GM19328 (cell line): ENCODE data around the gene C6orf62.
A peak's percentile ranks its signal among the peaks of the same experiment; 100 is the strongest.
"Not testable (repeated sequence)": the region's sequence is repeated elsewhere in the genome, so short reads cannot be mapped to it uniquely, and the experiment has no call there.

Experiments used
- ATAC-seq: cut with Tn5 transposase; IDR thresholded peaks from one replicate; pipeline ENCODE4 v1.9.1; 2021; ENCODE audit warnings: mild to moderate bottlenecking, moderate library complexity; ENCODE audit not compliant: unreplicated experiment

Gene C6orf62

GRCh38 chr6:24702720-24703282 lies 16.2 kb downstream of the C6orf62 start:
- ATAC-seq, result no peak

- no peak for ATAC-seq
These were observed 19.2 kb downstream of the C6orf62 start for GRCh38 chr6:24699521-24700359.

DNA sequence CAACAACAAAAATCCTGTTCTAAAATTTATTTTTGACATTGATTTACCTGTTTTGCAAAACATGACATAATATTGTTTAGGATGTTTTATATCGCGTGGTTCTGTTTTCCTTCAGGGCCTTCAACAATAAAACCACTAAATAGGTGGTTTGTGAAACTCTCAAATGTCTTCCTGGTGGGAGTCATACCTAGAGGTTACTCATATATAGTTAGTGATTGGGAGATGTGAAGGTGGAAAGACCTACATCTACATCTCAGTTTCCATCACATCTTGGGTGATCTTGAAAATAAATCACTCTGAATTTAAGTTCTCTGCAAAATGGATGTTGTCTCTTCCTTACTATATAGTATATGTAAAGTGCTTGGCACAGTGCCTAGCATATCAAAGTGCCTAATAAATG lies 22.9 kb downstream of the C6orf62 start:
- ATAC-seq, result no peak

DNA sequence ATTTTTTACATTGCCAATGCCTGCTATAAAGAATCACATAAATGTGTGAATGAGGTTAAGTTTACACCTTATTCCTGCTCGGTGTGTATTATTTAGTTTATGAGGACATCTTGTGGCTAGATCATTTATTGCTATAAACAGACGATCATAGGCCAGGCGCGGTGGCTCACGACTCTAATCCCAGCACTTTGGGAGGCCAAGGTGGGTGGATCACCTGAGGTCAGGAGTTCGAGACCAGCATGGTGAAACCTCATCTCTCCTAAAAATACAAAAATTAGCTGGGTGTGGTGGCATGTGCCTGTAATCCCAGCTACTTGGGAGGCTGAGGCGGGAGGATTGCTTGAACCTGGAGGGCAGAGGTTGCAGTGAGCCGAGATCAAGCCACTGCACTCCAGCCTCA lies 23.3 kb downstream of the C6orf62 start:
- peak; percentile 57 for ATAC-seq

- ATAC-seq, result no peak
These were observed 24.8 kb downstream of the C6orf62 start for GRCh38 chr6:24694198-24694597.

GRCh38 chr6:24692848-24693592 lies 25.9 kb downstream of the C6orf62 start:
- no peak for ATAC-seq

GRCh38 chr6:24692415-24692814 lies 26.5 kb downstream of the C6orf62 start:
- ATAC-seq, result no peak

- ATAC-seq, result no peak
These were observed 27.0 kb downstream of the C6orf62 start for GRCh38 chr6:24692003-24692402.

- ATAC-seq, result no peak
These were observed 27.4 kb downstream of the C6orf62 start for GRCh38 chr6:24691550-24691949.

DNA sequence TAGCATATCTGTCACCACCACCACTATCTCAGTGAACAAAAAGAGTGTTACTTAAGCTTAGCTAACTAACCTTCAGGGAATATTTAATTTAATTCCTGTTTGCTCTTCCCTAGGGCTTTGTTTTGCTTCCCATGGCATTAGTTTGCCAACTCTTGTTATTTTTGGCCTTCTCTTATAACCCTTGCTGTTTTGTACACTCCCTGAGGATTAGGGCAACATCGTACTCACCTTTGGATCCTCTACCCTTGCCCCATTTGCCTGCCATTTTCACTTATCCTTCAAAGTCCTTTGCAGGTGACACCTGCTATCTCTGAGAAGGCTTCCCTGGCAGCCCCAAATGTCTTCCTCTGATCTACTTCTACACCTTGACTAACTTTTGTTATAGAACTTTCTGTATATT lies 28.4 kb downstream of the C6orf62 start:
- ATAC-seq, result no peak

DNA sequence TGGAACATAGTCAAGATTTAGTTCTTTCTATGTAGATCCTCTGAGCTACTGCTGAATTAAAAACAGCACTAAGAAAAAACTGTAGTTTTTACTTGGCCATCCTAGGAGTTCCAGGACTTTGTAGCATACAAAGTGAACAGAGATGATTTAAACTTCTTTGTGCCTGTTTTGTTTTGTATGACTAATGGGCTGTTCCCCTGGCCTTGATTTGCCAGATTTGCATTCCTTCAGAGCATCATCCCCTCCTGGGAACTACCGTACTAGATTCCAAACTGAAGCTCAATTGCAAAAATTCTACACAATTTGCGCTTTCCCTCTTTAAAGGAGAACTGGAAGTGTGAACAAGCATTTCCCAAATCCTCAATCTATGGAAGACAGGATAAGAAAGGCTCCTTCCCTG lies 29.0 kb downstream of the C6orf62 start:
- ATAC-seq, result no peak

GRCh38 chr6:24686946-24687345 lies 32.0 kb downstream of the C6orf62 start:
- ATAC-seq, result no peak

DNA sequence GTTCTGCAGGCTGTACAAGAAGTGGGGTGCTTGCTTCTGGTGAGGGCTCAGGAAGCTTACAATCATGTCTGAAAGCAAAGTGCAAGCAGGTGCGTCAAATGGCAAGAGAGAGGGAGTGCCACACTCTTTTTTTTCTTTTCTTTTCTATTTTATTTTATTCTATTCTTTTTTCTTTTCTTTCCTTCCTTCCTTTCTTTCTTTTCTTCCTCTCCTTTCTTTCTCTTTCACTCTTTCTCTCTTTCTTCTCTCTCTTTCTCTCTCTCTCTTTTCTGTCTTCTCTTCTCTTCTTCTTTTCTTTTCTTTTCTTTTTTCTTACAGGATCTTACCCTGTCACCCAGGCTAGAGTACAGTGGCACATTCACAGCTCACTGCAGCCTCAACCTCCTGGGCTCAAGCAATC lies 32.5 kb downstream of the C6orf62 start:
- no peak for ATAC-seq

DNA sequence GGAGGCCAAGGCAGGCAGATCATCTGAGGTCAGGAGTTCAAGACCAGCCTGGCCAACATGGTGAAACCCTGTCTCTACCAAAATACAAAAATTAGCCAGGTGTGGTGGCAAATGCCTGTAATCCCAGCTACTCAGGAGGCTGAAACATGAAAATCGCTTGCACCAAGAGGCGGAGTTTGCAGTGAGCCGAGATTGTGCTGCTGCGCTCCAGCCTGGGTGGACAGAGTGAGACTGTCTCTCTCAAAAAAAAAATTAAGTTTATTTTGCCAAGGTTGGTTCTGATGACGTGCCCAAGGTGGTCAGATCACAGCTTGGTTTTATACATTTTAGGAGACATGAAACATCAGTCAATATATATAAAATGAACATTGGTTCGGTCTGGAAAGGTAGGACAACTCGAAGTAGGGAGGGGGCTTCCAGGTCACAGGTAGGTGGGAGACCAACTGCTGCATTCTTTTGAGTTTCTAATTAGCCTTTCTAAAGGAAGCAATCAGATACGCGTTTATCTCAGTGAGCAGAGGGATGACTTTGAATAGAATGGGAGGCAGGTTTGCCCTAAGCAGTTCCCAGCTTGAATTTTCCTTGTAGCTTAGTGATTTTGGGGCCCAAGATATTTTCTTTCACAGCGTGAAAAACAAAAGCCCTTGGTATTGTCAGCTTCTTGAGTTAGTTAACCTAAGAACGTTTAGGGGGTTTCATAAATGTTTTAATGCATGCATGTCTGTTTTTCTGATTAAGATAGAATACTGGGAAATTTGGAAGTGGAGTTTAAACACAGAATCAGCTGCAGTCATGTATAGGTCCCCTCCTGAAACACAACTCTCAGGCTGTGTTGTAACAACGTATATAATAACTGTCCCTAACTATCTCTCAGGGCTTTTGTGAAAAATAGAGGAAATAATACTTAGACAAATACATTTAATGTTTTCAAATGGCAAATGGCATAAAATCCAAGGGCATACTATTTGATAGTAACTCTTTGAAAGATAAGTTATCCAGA lies 35.4 kb downstream of the C6orf62 start:
- ATAC-seq, result no peak

GRCh38 chr6:24680582-24680981 lies 38.4 kb downstream of the C6orf62 start:
- ATAC-seq, result no peak

DNA sequence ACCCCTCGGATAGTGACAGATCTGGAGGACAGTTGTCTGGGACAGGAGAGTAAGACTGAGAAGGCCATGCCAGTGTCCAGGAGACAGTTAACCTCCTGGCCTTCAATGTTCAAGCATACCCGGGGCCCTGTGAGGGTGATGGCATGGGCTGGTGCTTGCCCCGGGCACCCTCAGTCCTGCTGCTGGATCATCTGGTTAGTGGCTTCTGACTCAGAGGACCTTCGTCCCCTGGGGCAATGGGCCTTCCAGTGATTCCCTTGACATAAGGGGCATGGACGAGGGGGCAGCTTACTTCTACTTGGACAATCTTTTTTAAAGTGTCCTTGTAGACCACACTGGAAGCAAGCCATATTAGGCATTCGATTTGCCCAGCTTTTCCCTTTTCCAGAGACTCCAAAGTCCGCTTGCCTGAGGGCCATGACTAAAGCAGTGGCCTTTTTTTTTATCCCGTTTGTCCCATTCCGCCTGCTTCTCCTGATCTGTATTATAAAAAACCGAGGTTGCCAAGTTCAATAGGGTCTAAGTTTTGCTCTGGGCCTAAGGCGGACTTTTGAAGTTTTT lies 40.1 kb downstream of the C6orf62 start:
- not testable (repeated sequence) for ATAC-seq

- no peak for ATAC-seq
These were observed 45.3 kb downstream of the C6orf62 start for GRCh38 chr6:24673625-24674024.

DNA sequence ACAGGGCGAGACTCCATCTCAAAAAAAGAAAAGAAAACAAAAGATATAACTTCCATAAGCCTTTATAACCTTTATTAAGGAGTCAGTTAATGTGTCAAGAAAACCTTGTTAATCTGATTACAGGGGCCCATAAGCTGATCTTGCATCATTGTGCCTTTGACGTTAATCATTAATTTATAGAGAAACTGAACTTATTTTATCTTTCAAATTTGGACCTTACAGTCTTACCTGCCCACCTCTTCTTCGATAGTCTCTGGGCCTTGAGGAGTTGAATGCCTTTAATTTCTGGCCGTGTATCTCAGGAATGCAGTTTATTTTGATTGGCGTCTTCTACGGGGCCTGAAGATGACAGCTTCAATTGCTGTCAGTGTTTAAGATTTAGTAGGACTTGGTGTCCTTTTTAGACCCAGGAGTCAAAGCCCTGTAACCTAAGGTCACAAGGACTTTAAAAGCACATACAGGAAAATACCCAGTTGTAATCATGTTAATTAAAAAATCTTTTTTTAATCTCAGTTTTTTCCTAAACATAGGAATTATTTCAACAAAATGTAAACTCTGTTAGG lies 46.3 kb downstream of the C6orf62 start:
- no peak for ATAC-seq

DNA sequence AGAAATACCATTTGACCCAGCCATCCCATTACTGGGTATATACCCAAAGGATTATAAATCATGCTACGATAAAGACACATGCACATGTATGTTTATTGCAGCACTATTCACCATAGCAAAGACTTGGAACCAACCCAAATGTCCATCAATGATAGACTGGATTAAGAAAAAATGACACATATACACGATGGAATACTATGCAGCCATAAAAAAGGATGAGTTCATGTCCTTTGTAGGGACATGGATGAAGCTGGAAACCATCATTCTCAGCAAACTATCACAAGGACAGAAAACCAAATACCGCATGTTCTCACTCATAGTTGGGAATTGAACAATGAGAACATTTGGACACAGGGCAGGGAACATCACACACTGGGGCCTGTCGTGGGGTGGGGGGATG lies 47.9 kb downstream of the C6orf62 start:
- ATAC-seq, result not testable (repeated sequence)

- not testable (repeated sequence) for ATAC-seq
These were observed 48.5 kb downstream of the C6orf62 start for GRCh38 chr6:24670492-24670891.
